Stimulated activated naive B cell treated with anti-CD40 and anti-IgM and Interleukin-4, amounts not matched to agents 10 μg/mL and 1 μg/mL and 100 μg/mL, for 72 hours (primary cell): ENCODE measurements around the gene PTHLH.

Experiments
- ATAC-seq, 2 donors: fragments of 150-1000 bp; cut with Tn5 transposase; replicated peaks; 2 replicates each; pipeline ENCODE4 v1.10.0; 2021; ENCODE audit warnings: moderate library complexity in 1 of 2
- DNase-seq: peaks from one replicate; pipeline ENCODE4 v3.0.0; 2021
- H3K27ac Mint-ChIP-seq: one replicate; pipeline ENCODE4 v1.8.0; 2022; ENCODE audit warnings: mild to moderate bottlenecking, mixed read lengths
- H3K27me3 Mint-ChIP-seq, 2 donors: one replicate each; pipeline ENCODE4 v1.8.0; 2022; ENCODE audit warnings: mixed read lengths in 2 of 2
- H3K36me3 Mint-ChIP-seq, 2 donors: one replicate each; pipeline ENCODE4 v1.8.0; 2022; ENCODE audit warnings: mixed read lengths in 2 of 2, mild to moderate bottlenecking in 1 of 2
- H3K4me1 Mint-ChIP-seq, 2 donors: one replicate each; pipeline ENCODE4 v1.8.0; 2022; ENCODE audit warnings: mixed read lengths in 2 of 2, mild to moderate bottlenecking in 1 of 2
- H3K4me3 Mint-ChIP-seq, 2 donors: one replicate each; pipeline ENCODE4 v1.8.0; 2022; ENCODE audit warnings: mild to moderate bottlenecking in 2 of 2, mixed read lengths in 2 of 2, moderate library complexity in 1 of 2
- H3K9me3 Mint-ChIP-seq, 2 donors: one replicate each; pipeline ENCODE4 v1.8.0; 2022; ENCODE audit warnings: mixed read lengths in 2 of 2, mild to moderate bottlenecking in 1 of 2

PTHLH gene

GRCh38 chr12:27987331-27987730, 14.8 kb upstream of the PTHLH start:
- ATAC-seq (no peak), DNase-seq (no peak)
- Mint-ChIP-seq H3K9me3 (peaks cover 0 to 4% of the 10 kb centered on the region in 2 donors), H3K27me3 (peaks cover 9 to 10% of the 10 kb centered on the region in 2 donors), H3K36me3 (no peaks in the 10 kb centered on the region), H3K4me3 (no peak overlapping the region), H3K27ac (no peak overlapping the region), H3K4me1 (no peaks in the 10 kb centered on the region)

GRCh38 chr12:27984275-27984674, 11.7 kb upstream of the PTHLH start:
- H3K9me3 Mint-ChIP-seq: peaks cover 0 to 4% of the 10 kb centered on the region in 2 donors

GRCh38 chr12:27982951-27983350, 10.4 kb upstream of the PTHLH start:
- Mint-ChIP-seq H3K9me3 (peaks cover 0 to 1% of the 10 kb centered on the region in 2 donors), H3K27ac (no peak overlapping the region), H3K4me3 (no peak overlapping the region), H3K4me1 (no peaks in the 10 kb centered on the region), H3K27me3 (peaks cover 27 to 42% of the 10 kb centered on the region in 2 donors), H3K36me3 (no peaks in the 10 kb centered on the region)
- DNase-seq (no peak), ATAC-seq (no peak)

More at GRCh38 chr12:27984275-27984674, 11.7 kb upstream of the PTHLH start:
- H3K27ac Mint-ChIP-seq: no peak overlapping the region
- H3K36me3 Mint-ChIP-seq: no peaks in the 10 kb centered on the region
- no peak overlapping the region for H3K4me3 Mint-ChIP-seq
- H3K4me1 Mint-ChIP-seq: no peaks in the 10 kb centered on the region
- DNase-seq (no peak), ATAC-seq (no peak)
- peaks cover 20 to 33% of the 10 kb centered on the region in 2 donors for H3K27me3 Mint-ChIP-seq

GRCh38 chr12:27982385-27982784, 9.9 kb upstream of the PTHLH start:
- no peaks in the 10 kb centered on the region for H3K36me3 Mint-ChIP-seq
- DNase-seq: no peak
- no peak overlapping the region for H3K27ac Mint-ChIP-seq
- H3K27me3 Mint-ChIP-seq: peaks cover 31 to 45% of the 10 kb centered on the region in 2 donors
- no peaks in the 10 kb centered on the region for H3K9me3 Mint-ChIP-seq
- H3K4me3 Mint-ChIP-seq: no peak overlapping the region
- no peak for ATAC-seq
- H3K4me1 Mint-ChIP-seq: no peaks in the 10 kb centered on the region

GRCh38 chr12:27981874-27982273, 9.3 kb upstream of the PTHLH start:
- no peak for DNase-seq
- peaks cover 31 to 47% of the 10 kb centered on the region in 2 donors for H3K27me3 Mint-ChIP-seq
- no peak for ATAC-seq
- H3K36me3 Mint-ChIP-seq: no peaks in the 10 kb centered on the region
- H3K4me3 Mint-ChIP-seq: no peak overlapping the region
- H3K4me1 Mint-ChIP-seq: no peaks in the 10 kb centered on the region
- H3K27ac Mint-ChIP-seq: no peak overlapping the region
- H3K9me3 Mint-ChIP-seq: no peaks in the 10 kb centered on the region

GRCh38 chr12:27979145-27979544, 6.6 kb upstream of the PTHLH start:
- ATAC-seq: no peak
- H3K27ac Mint-ChIP-seq: no peak overlapping the region
- peaks cover 3 to 12% of the 10 kb centered on the region in 2 donors for H3K4me1 Mint-ChIP-seq
- no peak overlapping the region for H3K4me3 Mint-ChIP-seq
- no peaks in the 10 kb centered on the region for H3K9me3 Mint-ChIP-seq
- DNase-seq: no peak
- H3K27me3 Mint-ChIP-seq: peaks cover 53 to 70% of the 10 kb centered on the region in 2 donors
- H3K36me3 Mint-ChIP-seq: no peaks in the 10 kb centered on the region

- Mint-ChIP-seq H3K9me3 (no peaks in the 10 kb centered on the region), H3K4me3 (peak overlapping the region in 1 of 2 donors; percentile 32), H3K4me1 (peaks cover 9 to 24% of the 10 kb centered on the region in 2 donors), H3K27me3 (peaks cover 71 to 87% of the 10 kb centered on the region in 2 donors), H3K36me3 (no peaks in the 10 kb centered on the region), H3K27ac (no peak overlapping the region)
- ATAC-seq: no peak
- no peak for DNase-seq
Measured at GRCh38 chr12:27975222-27976136, 2.9 kb upstream of the PTHLH start.

GRCh38 chr12:27974735-27975221, 2.2 kb upstream of the PTHLH start:
- ATAC-seq: no peak

GRCh38 chr12:27973487-27973890, 956 bp upstream of the PTHLH start:
- ATAC-seq (no peak), DNase-seq (no peak)
- H3K27ac Mint-ChIP-seq: no peak overlapping the region
- H3K9me3 Mint-ChIP-seq: no peaks in the 10 kb centered on the region
- H3K4me1 Mint-ChIP-seq: peaks cover 19 to 39% of the 10 kb centered on the region in 2 donors
- peaks cover 74 to 84% of the 10 kb centered on the region in 2 donors for H3K27me3 Mint-ChIP-seq
- H3K4me3 Mint-ChIP-seq: no peak overlapping the region
- H3K36me3 Mint-ChIP-seq: peaks cover 0 to 2% of the 10 kb centered on the region in 2 donors

More at GRCh38 chr12:27974735-27975221, 2.2 kb upstream of the PTHLH start:
- peaks cover 0 to 2% of the 10 kb centered on the region in 2 donors for H3K36me3 Mint-ChIP-seq
- H3K4me1 Mint-ChIP-seq: peaks cover 13 to 29% of the 10 kb centered on the region in 2 donors
- peaks cover 70 to 84% of the 10 kb centered on the region in 2 donors for H3K27me3 Mint-ChIP-seq
- no peak for DNase-seq
- H3K9me3 Mint-ChIP-seq: no peaks in the 10 kb centered on the region
- peak overlapping the region in 1 of 2 donors; percentile 32 for H3K4me3 Mint-ChIP-seq
- H3K27ac Mint-ChIP-seq: no peak overlapping the region

- H3K36me3 Mint-ChIP-seq: peaks cover 0 to 2% of the 10 kb centered on the region in 2 donors
- peak overlapping the region; percentile 14 to 46 for H3K4me3 Mint-ChIP-seq
- H3K27ac Mint-ChIP-seq: peak overlapping the region; percentile 65
- H3K27me3 Mint-ChIP-seq: peaks cover 67 to 81% of the 10 kb centered on the region in 2 donors
- no peaks in the 10 kb centered on the region for H3K9me3 Mint-ChIP-seq
- DNase-seq: no peak
- peaks cover 20 to 39% of the 10 kb centered on the region in 2 donors for H3K4me1 Mint-ChIP-seq
- no peak for ATAC-seq
Measured at GRCh38 chr12:27971606-27972005, 927 bp downstream of the PTHLH start.

GRCh38 chr12:27971121-27971489, 1.4 kb downstream of the PTHLH start:
- Mint-ChIP-seq H3K4me3 (peak overlapping the region; percentile 62 to 70), H3K27me3 (peaks cover 62 to 78% of the 10 kb centered on the region in 2 donors), H3K9me3 (no peaks in the 10 kb centered on the region), H3K27ac (peak overlapping the region; percentile 14), H3K4me1 (peaks cover 20 to 39% of the 10 kb centered on the region in 2 donors), H3K36me3 (peaks cover 0 to 2% of the 10 kb centered on the region in 2 donors)
- no peak for DNase-seq
- ATAC-seq: no peak

GRCh38 chr12:27970401-27971120, 2.0 kb downstream of the PTHLH start:
- ATAC-seq (peak; percentile 24 to 26), DNase-seq (no peak)
- H3K27me3 Mint-ChIP-seq: peaks cover 56 to 72% of the 10 kb centered on the region in 2 donors
- peak overlapping the region; percentile 14 for H3K27ac Mint-ChIP-seq
- H3K4me3 Mint-ChIP-seq: peak overlapping the region; percentile 62 to 70
- peaks cover 18 to 34% of the 10 kb centered on the region in 2 donors for H3K4me1 Mint-ChIP-seq
- H3K9me3 Mint-ChIP-seq: no peaks in the 10 kb centered on the region
- H3K36me3 Mint-ChIP-seq: peaks cover 0 to 2% of the 10 kb centered on the region in 2 donors

GRCh38 chr12:27969624-27970400, 2.7 kb downstream of the PTHLH start:
- DNase-seq (peak; percentile 55), ATAC-seq (peak; percentile 81 to 82)
- Mint-ChIP-seq H3K4me1 (peaks cover 18 to 27% of the 10 kb centered on the region in 2 donors), H3K27ac (peak overlapping the region; percentile 48), H3K36me3 (peaks cover 0 to 2% of the 10 kb centered on the region in 2 donors), H3K4me3 (peak overlapping the region; percentile 76 to 86), H3K27me3 (peaks cover 54 to 71% of the 10 kb centered on the region in 2 donors), H3K9me3 (no peaks in the 10 kb centered on the region)
